Adipose tissue (tissue), 3 donors: ENCODE results near the gene INO80D. TPM values are rescaled to one million over a fixed set of nuclear protein-coding genes. Genes with fewer than 3 reads are reported as not detected.
"Not testable (repeated sequence)": the region's sequence is repeated elsewhere in the genome, so short reads cannot be mapped to it uniquely, and the experiment has no call there.

Experiments
- H3K27ac ChIP-seq: one replicate; pipeline ENCODE4 v1.5.1; 2013; ENCODE audit warnings: low read depth, low read length
- WGBS, 3 donors: extraction: QIAGEN DNeasy Blood & Tissue Kit; methylation state at CpG; one replicate each; pipeline ENCODE4 v1.1.7; 2013; 5-methylcytosine and 5-hydroxymethylcytosine counted together
- polyA plus RNA-seq, 3 donors: library from polyadenylated mRNA; stranded (reverse); fragments of 200-250 nt; gene quantifications; one replicate each; pipeline ENCODE4 v1.2.3, GENCODE V29; 2013
- donor health status: healthy with polysubstance abuse.
- donor health status: Bipolar disorder and iron deficiency.
- donor health status: healthy.

The INO80D gene
- polyA plus RNA-seq, 3 donors, result 1.2 to 2.3 (median 1.6) TPM

- H3K27ac ChIP-seq, result no peak overlapping the region
- 89 to 97% (median 97%) methylated on average over 2 of the region's 2 CpGs for WGBS, 3 donors
Measured at GRCh38 chr2:205994344-205994743, 91.6 kb downstream of the INO80D start.

- H3K27ac ChIP-seq, result no peak overlapping the region
- 90 to 97% (median 90%) methylated on average over 2 of the region's 2 CpGs for WGBS, 3 donors
Measured at GRCh38 chr2:205990104-205990503, 95.9 kb downstream of the INO80D start.

GRCh38 chr2:205989271-205990071 lies 96.5 kb downstream of the INO80D start:
- H3K27ac ChIP-seq, result no peak overlapping the region
- WGBS, 3 donors, result 87 to 89% (median 87%) methylated on average over 11 of the region's 11 CpGs

- not testable (repeated sequence) for H3K27ac ChIP-seq
- WGBS, 3 donors, result 95 to 100% (median 98%) methylated on average over 1 of the region's 1 CpG
Measured at GRCh38 chr2:205988681-205989080, 97.3 kb downstream of the INO80D start.

- no peak overlapping the region for H3K27ac ChIP-seq
- 89 to 94% (median 91%) methylated on average over 6 of the region's 6 CpGs for WGBS, 3 donors
Measured at GRCh38 chr2:205988274-205988673, 97.7 kb downstream of the INO80D start.

- not testable (repeated sequence) for H3K27ac ChIP-seq
- 86 to 98% (median 97%) methylated on average over 9 of the region's 9 CpGs for WGBS, 3 donors
Measured at GRCh38 chr2:205986334-205986733, 99.6 kb downstream of the INO80D start.

- 79 to 88% (median 82%) methylated on average over 6 of the region's 6 CpGs for WGBS, 3 donors
Measured at GRCh38 chr2:205984381-205984780, 101.6 kb downstream of the INO80D start.

GRCh38 chr2:205982776-205983327 lies 103.1 kb downstream of the INO80D start:
- no peak overlapping the region for H3K27ac ChIP-seq
- 70 to 97% (median 84%) methylated on average over 5 of the region's 5 CpGs for WGBS, 3 donors

More at GRCh38 chr2:205984381-205984780, 101.6 kb downstream of the INO80D start:
- H3K27ac ChIP-seq, result no peak overlapping the region

- whole genome bisulfite sequencing, 3 donors, result 80 to 89% (median 88%) methylated on average over 2 of the region's 2 CpGs
Measured at GRCh38 chr2:205978728-205979127, 107.2 kb downstream of the INO80D start.

GRCh38 chr2:205977699-205978098 lies 108.3 kb downstream of the INO80D start:
- not testable (repeated sequence) for H3K27ac ChIP-seq
- 87 to 95% (median 87%) methylated on average over 7 of the region's 7 CpGs for WGBS, 3 donors

More at GRCh38 chr2:205978728-205979127, 107.2 kb downstream of the INO80D start:
- not testable (repeated sequence) for H3K27ac ChIP-seq

- 96 to 98% (median 96%) methylated on average over 37 to 39 of the region's 39 CpGs for WGBS, 3 donors
Measured at GRCh38 chr2:205976934-205977659, 108.9 kb downstream of the INO80D start.

GRCh38 chr2:205976120-205976814 lies 109.7 kb downstream of the INO80D start:
- 90 to 93% (median 92%) methylated on average over 19 of the region's 19 CpGs for WGBS, 3 donors
- H3K27ac ChIP-seq, result no peak overlapping the region

More at GRCh38 chr2:205976934-205977659, 108.9 kb downstream of the INO80D start:
- H3K27ac ChIP-seq, result not testable (repeated sequence)

- no peak overlapping the region for H3K27ac ChIP-seq
- WGBS, 3 donors, result 46 to 65% (median 60%) methylated on average over 5 of the region's 5 CpGs
Measured at GRCh38 chr2:205975082-205975949, 110.7 kb downstream of the INO80D start.

- 53 to 88% (median 81%) methylated on average over 1 of the region's 1 CpG for WGBS, 3 donors
- H3K27ac ChIP-seq, result no peak overlapping the region
Measured at GRCh38 chr2:205972113-205972512, 113.9 kb downstream of the INO80D start.

- 71 to 77% (median 76%) methylated on average over 5 of the region's 5 CpGs for WGBS, 3 donors
- no peak overlapping the region for H3K27ac ChIP-seq
Measured at GRCh38 chr2:205970348-205970747, 115.6 kb downstream of the INO80D start.

- no peak overlapping the region for H3K27ac ChIP-seq
- WGBS, 3 donors, result 91 to 97% (median 92%) methylated on average over 4 of the region's 4 CpGs
Measured at GRCh38 chr2:205969584-205969983, 116.4 kb downstream of the INO80D start.

GRCh38 chr2:205967391-205968075 lies 118.4 kb downstream of the INO80D start:
- no peak overlapping the region for H3K27ac ChIP-seq
- WGBS, 3 donors, result 55 to 79% (median 60%) methylated on average over 7 of the region's 7 CpGs
